Hippocampal formation (tissue), 2 donors: ENCODE results near the gene CHST15.

Source experiments
- DNase-seq, 2 donors: peaks; one replicate each; lab custom pipeline; 2025; lab: John Stamatoyannopoulos, UW

CHST15 gene

DNA sequence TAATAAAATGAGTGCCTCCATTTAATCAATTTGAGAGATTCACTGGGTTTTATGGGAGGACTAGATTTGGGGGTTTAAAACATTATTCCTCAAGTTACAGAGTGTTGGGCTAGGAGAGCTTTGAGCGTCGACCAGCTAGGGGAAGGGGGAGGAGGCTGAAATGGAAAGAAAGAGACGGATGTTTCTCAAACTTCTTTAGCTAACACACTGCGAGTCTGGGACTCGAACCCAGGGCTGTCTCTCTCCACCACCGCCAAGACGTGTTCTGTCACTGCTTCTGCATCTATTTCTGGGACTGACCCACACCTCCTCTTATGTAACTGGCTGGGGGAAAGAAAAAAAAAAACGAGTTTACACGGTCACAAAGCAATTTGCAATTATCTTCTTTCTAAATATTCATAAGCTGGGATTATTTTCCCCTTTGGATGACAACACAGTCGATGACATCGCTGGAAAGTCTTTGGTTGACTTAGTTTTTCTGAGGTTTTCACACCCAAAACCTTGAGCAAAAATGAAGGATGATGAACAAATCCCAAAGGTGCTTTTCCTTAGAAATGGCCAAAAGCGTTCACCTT lies 27.2 kb downstream of the CHST15 start:
- DNase-seq, result no peak

DNA sequence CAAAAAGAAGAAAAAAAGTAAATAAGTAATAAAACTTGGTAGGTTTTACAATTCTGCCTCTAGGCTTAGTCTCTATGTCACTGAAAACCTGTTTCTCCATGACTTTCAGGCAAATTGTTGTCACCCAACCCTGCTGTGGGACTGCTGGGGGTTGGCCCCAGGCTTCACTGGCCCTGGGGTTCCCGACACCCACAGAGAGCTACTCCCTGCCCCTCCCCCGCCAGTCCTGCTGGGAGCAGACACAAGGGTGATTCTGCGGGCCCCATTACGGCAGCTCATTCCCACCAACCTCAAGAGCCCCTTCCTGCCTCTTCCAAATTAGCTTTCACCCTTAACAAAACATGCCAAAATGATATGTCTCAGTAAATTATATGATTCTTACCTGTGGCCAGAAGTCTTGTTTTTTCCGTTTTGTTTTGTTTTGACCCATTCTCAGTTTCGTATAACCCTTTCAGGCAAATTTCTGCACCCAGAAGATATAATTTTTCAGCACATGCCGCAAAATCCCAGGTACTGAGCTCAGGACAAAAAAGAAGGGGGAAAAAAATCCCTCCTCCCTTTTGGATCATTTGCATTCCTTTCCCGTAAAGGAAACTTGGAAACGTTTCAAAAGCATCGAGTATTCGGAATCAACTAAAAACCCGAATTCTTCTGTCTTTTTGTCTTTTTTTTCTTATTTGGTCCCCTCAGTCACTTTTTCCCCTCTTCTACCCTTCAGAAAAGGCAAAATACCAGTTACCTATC lies 27.8 kb downstream of the CHST15 start:
- no peak for DNase-seq

DNA sequence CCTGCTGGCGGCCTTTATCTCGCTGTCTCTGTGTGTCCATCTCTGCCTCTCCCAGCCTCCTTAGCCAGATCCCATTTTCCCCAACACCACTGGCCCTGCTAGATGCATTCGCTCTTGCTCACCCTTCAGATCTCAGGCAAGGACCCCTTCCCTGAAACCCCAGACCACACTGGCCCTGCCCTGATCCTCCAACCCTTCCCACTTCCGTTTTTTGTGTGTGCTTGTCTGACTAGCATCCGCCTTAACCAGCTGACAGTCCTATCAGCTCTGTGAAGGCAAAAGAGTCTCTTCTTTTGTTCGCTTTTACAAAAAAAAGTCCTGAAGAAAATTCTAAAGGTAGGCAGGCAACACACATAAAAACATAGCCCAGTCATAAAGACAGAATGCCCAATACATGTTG lies 28.7 kb downstream of the CHST15 start:
- no peak for DNase-seq

DNA sequence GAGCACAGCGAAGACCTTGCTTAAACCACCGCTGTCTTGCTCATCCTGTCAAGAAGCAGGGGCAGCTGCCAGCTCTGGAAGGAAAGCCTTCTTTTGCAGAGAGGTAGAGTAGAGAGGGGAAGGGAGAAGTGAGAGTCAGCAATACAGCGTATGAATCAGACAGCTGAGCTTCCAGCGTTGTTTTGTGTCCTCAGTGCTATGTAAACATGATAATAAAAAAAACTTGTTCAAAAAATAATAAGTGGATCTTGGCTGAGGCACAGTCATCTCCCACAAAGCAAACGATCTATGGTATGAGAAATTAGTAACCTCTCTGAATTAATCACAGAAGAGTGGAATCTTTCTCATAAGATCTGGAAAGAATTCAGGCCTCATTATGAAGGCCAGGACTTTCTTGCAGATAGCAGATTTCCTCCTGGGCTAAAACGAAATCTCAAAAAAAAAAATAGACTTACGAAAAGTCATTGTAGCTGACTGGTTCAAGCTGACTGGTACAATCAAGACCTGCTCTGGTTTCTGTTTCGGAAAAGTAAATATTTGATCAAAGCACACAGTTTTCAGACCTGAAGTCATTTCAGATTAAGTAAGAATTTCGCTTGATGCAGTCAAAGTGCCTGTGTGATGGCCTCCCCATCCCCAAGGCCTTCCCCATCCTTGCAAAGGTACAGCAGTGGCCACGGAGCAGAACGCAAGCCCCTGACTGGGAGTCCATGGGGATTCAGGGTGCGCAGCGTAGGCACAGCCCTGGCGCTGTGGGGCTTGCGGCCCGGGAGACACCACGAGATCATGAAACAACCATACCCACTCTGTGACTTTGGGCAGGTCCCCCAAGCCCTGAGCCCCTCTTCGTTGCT lies 29.4 kb downstream of the CHST15 start:
- DNase-seq, result no peak

DNA sequence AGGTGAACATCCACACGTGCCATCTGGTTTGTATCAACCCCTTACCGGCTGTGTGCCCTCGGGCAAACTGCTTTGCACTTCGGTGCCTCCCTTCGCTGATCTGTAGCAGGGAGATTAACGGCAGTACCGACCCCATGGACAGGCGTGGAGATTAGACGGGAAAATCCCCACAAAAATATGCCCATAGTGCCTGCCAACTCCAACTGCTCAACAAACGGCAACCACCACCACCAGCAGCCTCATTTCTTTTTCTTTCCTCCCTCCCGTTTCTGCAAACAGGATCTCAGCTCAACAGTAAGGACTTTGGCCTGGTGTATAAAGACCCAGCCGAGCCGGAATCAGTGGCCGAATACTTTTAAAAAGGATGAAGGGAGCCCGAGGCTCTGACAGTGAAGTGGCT lies 31.0 kb downstream of the CHST15 start:
- DNase-seq, result no peak

DNA sequence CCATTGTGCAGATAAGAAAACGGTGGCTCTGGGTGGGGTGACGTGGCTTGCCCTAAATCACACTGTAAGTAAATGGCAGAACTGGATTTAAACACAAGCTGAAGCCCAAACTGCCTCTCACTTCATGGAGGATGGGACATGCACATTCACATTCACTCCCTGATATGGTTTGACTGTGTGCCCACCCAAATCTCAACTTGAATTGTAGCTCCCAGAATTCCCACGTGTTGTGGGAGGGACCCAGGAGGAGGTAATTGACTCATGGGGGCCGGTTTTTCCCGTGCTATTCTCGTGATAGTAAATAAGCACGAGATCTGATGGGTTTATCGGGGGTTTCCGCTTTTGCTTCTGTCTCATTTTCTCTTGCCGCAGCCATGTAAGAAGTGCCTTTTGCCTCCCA lies 32.4 kb downstream of the CHST15 start:
- no peak for DNase-seq

DNA sequence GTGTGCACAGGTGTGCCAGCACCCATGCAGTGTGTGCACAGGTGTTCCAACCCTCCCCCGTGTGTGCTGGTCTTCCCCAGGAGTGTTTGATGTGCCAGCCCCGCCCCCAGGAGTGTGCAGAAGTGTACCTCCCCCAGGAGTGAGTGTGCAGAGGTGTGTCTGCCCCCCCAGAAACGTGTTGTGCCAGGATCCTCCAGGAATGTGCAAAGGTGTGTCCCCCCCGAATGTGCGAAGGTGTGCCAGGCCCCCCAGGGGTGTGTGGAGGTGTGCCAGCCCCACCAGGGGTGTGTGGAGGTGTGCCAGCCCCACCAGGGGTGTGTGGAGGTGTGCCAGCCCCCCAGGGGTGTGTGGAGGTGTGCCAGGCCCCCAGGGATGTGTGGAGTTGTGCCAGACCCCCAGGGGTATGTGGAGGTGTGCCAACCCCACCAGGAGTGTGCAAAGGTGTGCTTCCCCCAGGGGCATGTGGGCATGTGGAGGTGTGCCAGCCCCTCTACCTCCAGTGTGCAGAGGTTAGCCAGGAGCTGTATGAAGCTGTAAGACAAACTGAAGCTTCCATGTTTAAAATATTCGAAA lies 33.2 kb downstream of the CHST15 start:
- DNase-seq, result no peak

DNA sequence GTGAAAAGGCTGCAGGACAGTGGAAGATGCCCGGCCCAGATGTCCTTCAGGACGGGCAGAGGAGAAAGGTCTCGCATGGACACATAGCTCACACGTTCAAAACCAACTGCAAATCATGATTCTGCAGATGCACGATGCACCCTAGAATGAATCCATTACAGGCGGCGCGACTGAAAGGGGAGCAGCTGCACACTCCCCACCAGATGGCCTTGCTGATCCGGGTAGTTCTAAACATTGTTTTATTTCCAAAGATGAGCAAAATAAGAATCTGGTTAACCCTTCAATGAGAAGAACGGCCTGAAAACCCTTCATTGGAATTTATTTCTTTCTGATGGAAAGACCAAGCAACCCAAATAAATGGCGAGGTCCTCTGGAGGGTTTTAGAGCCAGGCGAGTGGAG lies 33.8 kb downstream of the CHST15 start:
- DNase-seq, result peak in 1 of 2 donors; percentile 16

DNA sequence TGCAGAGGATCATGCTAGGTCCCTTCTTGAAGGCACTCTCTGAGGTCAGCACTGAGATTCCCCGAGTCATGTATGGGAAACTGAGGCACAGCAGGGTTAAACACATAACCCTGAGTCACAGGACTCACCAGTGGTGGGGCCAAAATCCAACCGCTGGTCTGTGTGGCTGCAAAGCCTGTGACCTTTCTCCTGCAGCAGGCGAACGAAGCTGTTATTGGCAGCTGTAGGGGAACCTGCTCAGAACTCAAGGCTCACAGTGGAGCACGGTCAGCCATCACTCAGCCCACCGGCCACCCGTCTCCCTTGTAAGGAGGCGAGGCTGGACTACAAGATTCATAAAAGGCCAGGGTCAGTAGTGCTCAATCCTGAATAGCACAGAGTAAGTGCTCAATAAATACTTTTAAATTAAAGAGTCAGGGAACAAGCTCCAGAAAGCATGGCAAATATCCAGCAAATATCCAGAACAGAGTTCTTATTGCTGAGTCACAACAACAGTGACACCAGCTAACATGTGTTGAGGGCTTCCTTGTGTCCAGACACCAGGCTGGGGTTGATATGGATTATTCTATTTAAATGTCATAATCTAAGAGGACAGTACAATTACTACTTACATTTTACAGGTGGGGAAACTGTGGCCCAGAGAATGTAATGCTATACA lies 34.9 kb downstream of the CHST15 start:
- no peak for DNase-seq

DNA sequence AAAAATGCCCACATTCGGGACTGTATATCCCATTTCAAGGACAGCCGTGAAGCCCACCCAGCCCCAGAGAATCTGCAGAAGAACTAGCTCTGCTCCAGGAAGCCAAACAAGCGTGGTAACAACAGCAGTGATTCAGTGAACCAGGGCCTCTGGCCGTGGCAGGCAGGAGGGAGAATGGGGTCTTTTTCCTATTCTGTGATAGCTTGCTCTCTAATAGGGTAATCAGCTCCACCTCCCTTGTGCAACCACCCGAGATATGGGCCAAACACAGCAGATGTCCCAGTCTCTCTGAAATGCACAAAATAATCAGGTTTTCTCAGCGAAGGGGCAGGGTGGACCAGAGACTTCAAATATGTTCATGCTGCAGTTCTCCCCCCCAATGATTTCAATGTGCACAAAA lies 35.8 kb downstream of the CHST15 start:
- DNase-seq, result no peak

DNA sequence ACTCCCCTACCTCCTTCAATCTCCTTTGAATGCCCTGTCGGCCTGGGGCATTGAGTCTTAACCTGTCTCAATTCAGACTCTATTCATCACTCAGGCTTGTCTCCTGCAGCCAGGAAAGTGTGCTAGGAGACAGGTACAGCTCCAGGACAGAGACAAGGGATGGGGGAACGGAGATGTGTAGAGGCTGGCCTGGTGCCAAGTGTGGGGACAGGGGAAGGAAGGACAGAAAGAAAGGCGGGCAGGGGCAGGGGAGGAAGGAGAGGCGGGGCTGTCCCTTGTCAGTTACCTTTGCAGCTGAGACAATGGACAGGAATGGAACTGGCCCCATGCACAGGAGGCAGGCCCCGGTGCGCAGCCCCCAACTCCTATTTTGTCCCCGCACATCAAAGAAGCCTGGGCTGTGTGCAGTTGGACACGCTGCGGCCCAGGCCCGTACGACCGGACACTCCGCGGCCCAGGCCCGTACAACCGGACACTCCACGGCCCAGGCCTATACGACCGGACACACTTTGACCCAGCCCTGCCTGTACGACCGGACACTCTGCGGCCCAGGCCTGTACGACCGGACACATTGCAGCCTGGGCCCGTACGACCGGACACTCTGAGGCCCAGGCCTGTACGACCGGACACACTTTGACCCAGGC lies 36.9 kb downstream of the CHST15 start:
- DNase-seq, result no peak

DNA sequence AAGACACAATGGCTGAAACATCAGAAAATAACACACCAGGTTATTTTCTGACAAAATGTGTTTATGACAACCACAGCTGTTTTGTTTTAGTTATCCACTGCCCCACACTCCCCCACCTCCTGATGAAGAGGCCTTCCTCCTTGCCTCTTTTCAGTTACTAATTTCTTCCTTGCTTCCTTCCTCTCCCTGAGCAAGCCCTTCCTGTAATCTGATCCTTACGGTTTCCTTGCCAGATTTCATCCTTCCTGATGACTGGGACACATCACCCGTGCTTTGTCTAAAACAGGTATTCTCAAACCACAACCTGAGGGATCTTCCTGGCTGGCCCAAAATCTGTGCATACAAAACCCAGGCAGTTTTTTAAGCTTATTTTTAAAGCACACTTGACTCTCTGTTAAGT lies 39.4 kb downstream of the CHST15 start:
- no peak for DNase-seq

DNA sequence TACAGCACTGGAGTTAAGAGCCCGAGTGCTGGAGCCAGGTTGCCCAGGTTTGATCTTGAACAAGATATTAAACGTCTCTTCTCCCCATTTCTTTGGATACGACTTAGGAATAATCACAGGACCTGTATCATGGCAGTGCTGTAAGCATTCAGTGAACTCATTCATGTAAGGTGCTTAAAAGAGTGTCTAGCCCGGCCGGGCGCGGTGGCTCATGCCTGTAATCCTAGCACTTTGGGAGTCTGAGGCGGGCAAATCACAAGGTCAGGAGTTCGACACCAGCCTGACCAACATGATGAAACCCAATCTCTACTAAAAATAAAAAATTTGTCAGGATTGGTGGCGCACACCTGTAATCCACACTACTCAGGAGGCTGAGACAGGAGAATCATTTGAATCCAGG lies 40.8 kb downstream of the CHST15 start:
- no peak for DNase-seq

DNA sequence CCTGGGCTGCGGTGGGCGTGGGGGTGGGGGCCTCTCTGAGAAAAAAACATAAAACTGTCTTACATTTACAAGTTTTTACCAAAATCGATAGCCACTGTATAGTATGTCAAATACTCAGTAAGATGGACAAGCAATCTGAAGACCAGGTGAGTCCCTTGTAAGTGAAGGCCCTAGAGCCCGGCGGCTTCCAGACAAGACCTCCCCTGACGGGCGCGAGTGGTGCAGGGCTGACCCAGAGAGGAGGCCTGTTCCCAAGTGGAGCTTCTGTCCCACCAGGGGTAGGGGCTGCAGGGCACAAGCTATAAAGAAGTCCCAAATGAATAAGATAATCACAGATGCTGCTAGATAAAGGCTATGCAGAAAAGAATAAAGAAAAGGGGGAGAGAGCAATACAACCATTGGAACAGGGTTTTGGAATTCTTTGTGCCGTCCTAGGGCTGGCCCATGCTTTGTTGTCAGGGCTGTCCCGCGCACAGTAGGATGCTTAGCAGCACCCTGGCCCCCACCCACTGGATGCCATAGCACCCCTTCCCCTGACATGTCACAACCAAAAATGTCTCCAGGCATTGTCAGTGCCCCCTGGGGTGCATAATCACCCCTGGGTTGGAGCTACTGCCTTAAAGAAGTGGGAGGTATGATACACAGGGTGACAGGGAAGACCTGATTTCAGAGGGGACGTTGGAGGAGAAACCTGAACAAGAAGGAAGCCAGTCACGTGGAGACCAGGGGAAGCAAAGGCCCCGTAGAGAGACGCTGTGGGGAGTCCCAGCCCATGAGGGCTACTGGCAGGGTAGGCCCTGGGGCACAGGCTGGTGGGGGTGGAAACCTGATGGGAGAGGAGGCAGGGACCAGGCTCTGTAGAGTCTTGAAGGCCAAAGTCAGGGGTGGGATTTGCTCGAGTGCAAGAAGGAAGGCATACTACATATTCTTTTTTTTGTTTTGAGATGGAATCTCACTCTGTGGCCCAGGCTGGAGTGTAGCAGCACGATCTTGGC lies 43.1 kb downstream of the CHST15 start:
- DNase-seq, result no peak

DNA sequence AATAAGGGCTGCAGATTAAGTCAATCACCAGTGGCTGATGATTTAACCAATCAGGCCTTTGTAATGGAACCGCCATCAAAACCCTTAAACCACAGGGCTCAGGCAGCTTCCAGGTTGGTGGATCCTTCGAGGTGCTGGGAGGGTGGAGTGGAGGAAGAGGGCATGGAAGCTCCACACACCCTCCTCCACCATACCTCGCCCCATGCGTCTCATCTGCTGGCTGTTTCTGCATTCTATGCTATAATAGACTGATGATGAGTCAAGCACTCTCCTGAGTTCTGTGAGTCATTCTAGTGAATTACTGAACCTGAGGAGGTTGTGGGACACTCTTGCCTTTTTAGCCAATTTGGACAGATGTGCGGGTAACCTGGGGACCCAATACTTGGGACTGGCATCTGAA lies 43.9 kb downstream of the CHST15 start:
- no peak for DNase-seq

DNA sequence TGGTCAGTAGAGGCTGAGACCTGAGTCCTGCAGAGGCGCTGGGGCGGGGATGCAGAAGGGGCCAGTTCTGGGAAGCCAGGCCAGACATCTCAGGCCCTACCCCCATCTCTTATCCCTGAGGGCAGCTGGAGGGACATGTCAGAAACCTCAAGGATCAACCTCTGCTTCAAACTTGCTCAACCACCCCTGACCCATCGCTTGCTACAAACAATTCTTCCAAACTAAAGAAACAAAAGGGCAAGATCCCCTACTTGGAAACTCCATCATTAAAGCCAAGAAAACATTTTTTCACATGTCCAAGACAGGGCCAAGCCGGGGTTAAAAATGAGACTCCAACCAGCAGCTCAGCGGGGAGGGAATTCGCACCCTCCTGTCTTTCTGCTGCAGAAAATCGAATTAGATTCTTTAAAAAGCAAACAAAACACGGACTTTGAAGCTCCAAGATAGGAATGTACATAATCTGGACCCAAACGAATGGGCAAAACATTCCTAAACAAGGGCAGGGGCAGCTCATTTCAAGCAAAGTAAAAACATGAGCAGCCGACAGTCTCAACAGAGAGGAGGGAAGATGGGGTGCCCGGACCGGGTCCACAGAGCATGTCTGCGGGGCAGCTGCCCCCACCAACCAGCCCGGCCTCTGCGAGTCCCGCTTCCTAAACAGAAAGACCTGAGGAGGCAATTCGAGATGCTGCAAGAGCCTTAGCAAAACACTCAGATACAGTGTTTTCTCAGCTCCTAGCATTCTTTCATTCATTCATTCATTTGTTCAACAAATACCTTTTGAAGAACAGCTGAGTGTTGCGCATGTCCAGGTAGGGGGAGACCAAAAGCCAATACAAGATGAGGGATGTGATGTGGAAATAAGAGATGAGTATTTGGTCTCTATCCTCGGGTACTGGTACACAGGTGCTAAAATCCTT lies 44.8 kb downstream of the CHST15 start:
- DNase-seq, result no peak

DNA sequence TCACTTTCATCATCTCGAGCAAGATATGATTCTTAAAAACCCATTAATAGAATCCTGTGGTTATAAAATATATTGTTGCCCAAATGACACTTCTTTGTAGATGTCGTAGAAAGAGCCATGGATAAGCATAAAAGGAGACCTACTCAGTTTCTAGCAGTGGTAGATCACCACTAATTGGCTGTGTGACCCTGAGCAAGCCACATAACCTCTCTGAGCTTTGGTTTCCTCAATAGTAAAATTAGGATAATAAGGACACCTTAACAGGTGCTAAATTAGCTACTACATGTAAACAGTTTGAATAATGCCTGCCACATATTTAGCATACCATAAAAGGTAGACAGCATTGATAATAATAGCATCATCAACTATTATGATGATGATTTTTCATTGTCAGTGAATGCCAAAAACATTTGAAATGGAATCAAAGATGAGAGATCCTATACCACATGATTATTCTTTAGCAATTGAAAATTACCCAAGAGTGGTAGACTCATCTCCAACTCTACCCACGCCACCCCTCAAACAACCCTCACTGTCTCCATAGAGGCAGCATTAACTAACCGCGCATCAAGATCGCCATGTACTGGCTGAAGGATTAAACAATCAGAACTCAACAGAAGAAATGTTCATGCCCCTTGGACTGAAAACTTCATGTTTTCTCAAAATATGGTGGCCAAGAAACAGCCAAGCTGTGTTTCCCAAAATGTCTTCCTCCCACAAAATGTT lies 45.8 kb downstream of the CHST15 start:
- DNase-seq, result no peak

DNA sequence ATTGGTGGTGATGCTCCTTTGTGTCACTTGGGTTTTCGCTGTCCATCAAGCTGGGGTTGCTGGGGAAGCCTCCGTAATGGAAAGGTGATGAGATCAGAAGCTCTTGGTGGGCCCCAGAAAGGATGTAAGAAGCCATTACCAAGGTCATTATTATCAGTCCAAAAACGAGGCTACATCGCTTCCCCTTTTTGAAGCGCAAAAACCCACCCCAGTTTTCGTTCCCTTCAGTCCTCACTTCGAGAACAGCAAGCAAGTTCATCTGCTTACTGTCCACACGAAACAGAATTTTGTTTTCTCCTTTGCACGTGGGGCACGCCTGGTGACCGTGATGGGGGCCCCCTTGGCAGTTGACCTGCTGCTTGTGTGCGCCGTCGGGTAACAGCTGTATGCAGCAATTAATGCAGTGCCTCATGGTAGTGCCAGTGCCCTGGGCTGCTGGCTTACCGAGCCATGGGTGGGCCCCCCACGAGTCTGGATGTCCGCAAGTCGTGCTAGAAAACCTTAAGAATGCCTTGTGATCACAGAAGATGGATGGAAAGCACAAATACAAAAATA lies 47.5 kb downstream of the CHST15 start:
- no peak for DNase-seq
